ENCODE data around the gene KRT10. TPM values are rescaled to one million over a fixed set of nuclear protein-coding genes. Genes with fewer than 3 reads are reported as not detected.

KRT10 gene
- total RNA-seq, 4 donors from 2014 or later, result 2.2 to 12.7 (median 11.7) TPM; not detected in 1

DNA sequence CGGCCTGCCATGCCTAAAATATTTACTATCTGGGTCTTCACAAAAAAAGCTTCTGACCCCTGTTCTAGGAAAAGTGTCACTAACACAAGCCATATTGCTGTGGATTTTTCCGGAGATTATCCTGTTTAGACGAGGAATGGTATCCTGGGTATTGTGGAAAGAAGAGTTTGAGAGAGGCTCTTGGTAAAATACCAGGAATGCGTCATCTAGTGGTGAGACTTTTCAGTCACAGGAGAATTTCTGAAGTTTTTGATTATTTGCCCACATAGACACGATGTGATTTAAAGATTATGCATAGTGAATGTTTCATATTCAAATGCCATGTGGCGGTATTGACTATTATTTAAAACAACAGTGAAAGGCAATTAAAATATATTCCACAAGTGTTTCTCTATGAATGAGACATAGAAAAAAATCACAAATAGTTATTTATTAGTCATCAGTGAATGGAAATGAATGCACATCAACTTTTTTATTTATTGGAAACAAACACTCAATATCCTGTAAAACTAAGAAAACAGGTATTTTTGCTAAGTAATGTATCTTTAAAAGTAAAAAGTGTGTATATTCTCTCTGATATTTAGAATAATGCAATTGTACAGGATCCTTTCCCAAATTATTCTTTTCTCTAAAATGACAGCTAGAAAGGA is 30.5 kb downstream of the KRT10 start:
- intact Hi-C loops (cut with DNase I; ENCODE audit: low total_unique reads), result no loop called here
- Histone ChIP-seq H3K36me3 (no peaks in the 10 kb centered on the region), H3K9me3 (no peaks in the 10 kb centered on the region), H3K4me1 (no peaks in the 10 kb centered on the region), H3K27me3 (peaks cover 36% of the 10 kb centered on the region), H3K27ac (no peak overlapping the region), H3K4me3 (no peak overlapping the region)
- in situ Hi-C loops (cut with MboI; ENCODE audit: low pct_ligation_motif_present in 1 of 4, low pct_unique_long_range_greater_than_20kb in 1 of 4, low sequenced_read_pairs in 3 of 4), result loop anchor here (5.0 to 25.0 kb wide), 3 partner anchors 170 to 180 kb away; no protein-coding TSS in a partner anchor
- WGBS, 2 donors (ENCODE audit: low coverage in 1 of 2), result 33 to 48% methylated on average over 6 of the region's 6 CpGs
- TF ChIP-seq EP300 (IDR thresholded peaks at IDR 0.05; ENCODE audit: low read depth) (no peak), POLR2AphosphoS5 (IDR thresholded peaks at IDR 0.05) (no peak), POLR2A (IDR thresholded peaks at IDR 0.05) (no peak)
- TF ChIP-seq, protein P1, sequence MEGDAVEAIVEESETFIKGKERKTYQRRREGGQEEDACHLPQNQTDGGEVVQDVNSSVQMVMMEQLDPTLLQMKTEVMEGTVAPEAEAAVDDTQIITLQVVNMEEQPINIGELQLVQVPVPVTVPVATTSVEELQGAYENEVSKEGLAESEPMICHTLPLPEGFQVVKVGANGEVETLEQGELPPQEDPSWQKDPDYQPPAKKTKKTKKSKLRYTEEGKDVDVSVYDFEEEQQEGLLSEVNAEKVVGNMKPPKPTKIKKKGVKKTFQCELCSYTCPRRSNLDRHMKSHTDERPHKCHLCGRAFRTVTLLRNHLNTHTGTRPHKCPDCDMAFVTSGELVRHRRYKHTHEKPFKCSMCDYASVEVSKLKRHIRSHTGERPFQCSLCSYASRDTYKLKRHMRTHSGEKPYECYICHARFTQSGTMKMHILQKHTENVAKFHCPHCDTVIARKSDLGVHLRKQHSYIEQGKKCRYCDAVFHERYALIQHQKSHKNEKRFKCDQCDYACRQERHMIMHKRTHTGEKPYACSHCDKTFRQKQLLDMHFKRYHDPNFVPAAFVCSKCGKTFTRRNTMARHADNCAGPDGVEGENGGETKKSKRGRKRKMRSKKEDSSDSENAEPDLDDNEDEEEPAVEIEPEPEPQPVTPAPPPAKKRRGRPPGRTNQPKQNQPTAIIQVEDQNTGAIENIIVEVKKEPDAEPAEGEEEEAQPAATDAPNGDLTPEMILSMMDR (IDR thresholded peaks at IDR 0.05), result peak; percentile 30 to 53 (median 38)
- DNase-seq, result no peak

DNA sequence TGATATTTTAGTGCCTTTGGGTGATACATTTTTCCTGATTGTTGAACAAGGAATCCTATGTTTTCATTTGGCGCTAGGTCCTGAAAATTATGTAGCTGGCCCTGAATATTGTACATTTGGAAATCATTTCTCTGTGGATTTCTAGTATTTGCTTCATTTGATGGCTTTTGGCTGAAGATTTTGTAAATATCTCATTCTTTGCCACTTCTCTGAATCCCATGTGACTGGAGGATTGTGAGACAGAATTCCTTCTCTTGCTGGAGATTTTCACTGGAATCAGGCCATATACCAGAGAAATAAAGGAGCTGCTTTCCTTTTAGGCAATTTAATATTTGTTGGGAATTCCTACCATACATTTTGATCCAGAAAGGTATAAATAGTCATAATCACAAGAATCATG is 31.3 kb downstream of the KRT10 start:
- H3K27ac ChIP-seq, result no peak overlapping the region
- TF ChIP-seq, protein P1 (IDR thresholded peaks at IDR 0.05), result no peak
- TF ChIP-seq EP300 (IDR thresholded peaks at IDR 0.05; ENCODE audit: low read depth), result no peak
- no peak for TF ChIP-seq POLR2A (IDR thresholded peaks at IDR 0.05)
- intact Hi-C loops (cut with DNase I; ENCODE audit: low total_unique reads), result no loop called here
- no peak overlapping the region for H3K4me3 ChIP-seq
- H3K36me3 ChIP-seq, result no peaks in the 10 kb centered on the region
- 57 to 87% methylated on average over 1 of the region's 1 CpG for WGBS, 2 donors (ENCODE audit: low coverage in 1 of 2)
- in situ Hi-C loops (cut with MboI; ENCODE audit: low pct_ligation_motif_present in 1 of 4, low pct_unique_long_range_greater_than_20kb in 1 of 4, low sequenced_read_pairs in 3 of 4), result loop anchor here (5.0 to 25.0 kb wide), 3 partner anchors 169 to 179 kb away; no protein-coding TSS in a partner anchor
- H3K4me1 ChIP-seq, result no peaks in the 10 kb centered on the region
- H3K9me3 ChIP-seq, result no peaks in the 10 kb centered on the region
- peaks cover 28% of the 10 kb centered on the region for H3K27me3 ChIP-seq
- DNase-seq, result no peak

DNA sequence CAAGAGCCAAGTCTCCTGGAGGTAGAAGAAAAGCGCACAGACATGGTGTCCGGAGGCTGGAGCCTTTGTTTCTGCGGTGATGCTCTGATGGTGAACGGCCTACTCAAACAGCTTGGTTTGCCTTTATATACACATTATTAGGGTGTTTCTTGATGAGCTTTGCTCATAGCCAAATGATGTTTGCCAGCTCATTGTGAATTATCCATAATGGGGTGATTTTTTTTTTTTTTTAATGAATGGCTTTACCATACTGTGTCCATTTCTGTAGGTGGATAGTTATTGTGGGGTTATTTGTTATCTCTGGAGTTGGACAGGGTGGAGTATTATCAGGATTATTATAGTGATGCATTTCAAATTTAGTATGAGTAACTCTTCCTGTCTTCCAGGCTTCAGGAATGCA is 40.0 kb downstream of the KRT10 start, which contains the start of gene KRT27:
Gene KRT27, minus strand, starts transcription at position 101 of the 400 bp plus-strand sequence. Its CDS starts 57 bp downstream, at position 44.
- TF ChIP-seq, protein P1 (IDR thresholded peaks at IDR 0.05), result no peak
- TF ChIP-seq EP300 (IDR thresholded peaks at IDR 0.05; ENCODE audit: low read depth) (no peak), POLR2A (IDR thresholded peaks at IDR 0.05) (no peak), POLR2AphosphoS5 (IDR thresholded peaks at IDR 0.05) (no peak)
- in situ Hi-C loops (cut with MboI; ENCODE audit: low pct_ligation_motif_present in 1 of 4, low pct_unique_long_range_greater_than_20kb in 1 of 4, low sequenced_read_pairs in 3 of 4) (loop anchor here in 2 of 4 donors (25.0 kb wide), 1 partner anchor 170 kb away; no protein-coding TSS in a partner anchor), intact Hi-C loops (cut with DNase I; ENCODE audit: low total_unique reads) (no loop called here)
- 91 to 92% methylated on average over 4 of the region's 4 CpGs for WGBS, 2 donors (ENCODE audit: low coverage in 1 of 2)
- Histone ChIP-seq H3K27me3 (peaks cover 54% of the 10 kb centered on the region), H3K4me3 (no peak within 1 kb of the TSS), H3K36me3 (no peaks in the 10 kb centered on the region), H3K27ac (no peak within 1 kb of the TSS), H3K9me3 (no peaks in the 10 kb centered on the region), H3K4me1 (peaks cover 0 to 3% (median 0%) of the 10 kb centered on the region in 4 donors)
- DNase-seq, result no peak

DNA sequence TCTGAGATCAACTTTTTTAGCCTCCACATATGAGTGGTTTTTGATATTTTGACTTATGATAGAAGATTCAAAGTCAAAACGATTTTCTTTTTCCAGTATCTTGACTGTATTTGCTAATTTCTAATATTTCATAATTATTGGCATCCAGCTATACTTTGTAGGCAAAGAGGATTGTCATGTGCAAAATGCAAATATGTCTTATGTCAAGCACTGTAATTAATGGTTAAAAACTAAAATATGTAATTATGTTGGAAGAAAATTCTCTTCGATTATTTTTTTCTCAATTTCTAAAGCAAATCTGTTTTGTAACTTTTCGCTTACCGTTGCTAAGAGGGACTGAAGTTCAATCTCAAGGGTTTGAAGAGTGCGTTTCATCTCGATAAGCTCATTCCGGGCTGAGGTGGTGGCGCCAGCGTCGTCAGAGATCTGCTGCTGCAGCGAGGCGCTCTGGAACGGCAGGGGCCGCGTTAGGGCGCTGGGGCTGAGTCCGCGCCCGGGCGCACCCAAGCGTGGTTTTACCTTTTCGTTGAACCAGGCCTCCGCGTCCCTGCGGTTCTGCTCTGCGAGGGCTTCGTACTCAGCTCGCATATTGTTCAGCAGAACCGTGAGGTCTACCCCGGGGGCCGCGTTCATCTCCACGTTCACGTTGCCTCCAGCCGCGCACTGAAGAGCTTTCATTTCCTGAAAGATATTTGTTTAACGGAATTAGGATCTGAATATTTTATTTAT is 43.1 kb downstream of the KRT10 start:
- Histone ChIP-seq H3K36me3 (no peaks in the 10 kb centered on the region), H3K4me3 (peak overlapping the region in 1 of 4 donors; percentile 30), H3K9me3 (no peaks in the 10 kb centered on the region), H3K4me1 (peaks cover 0 to 3% (median 0%) of the 10 kb centered on the region in 4 donors), H3K27me3 (peaks cover 76% of the 10 kb centered on the region), H3K27ac (no peak overlapping the region)
- intact Hi-C loops (cut with DNase I; ENCODE audit: low total_unique reads), result no loop called here
- no peak for DNase-seq
- 38% methylated on average over 7 to 37 of the region's 37 CpGs for WGBS, 2 donors (ENCODE audit: low coverage in 1 of 2)
- no peak for TF ChIP-seq POLR2AphosphoS5 (IDR thresholded peaks at IDR 0.05)
- in situ Hi-C loops (cut with MboI; ENCODE audit: low pct_ligation_motif_present in 1 of 4, low pct_unique_long_range_greater_than_20kb in 1 of 4, low sequenced_read_pairs in 3 of 4), result loop anchor here in 2 of 4 donors (25.0 kb wide), 1 partner anchor 167 kb away; no protein-coding TSS in a partner anchor
